Measurements from ENCODE around the gene GNB1L.
"Not testable (repeated sequence)": the region's sequence is repeated elsewhere in the genome, so short reads cannot be mapped to it uniquely, and the experiment has no call there.

GNB1L gene

GRCh38 chr22:19798003-19798665 is 56.5 kb downstream of the GNB1L start:
- DNase-seq (ENCODE audit: insufficient read length, low spot score) (no peak), FAIRE-seq (no peak)
- no peak for TF ChIP-seq CTCF (IDR thresholded peaks at IDR 0.05; ENCODE audit: insufficient read depth, missing control alignments)

- no peak for TF ChIP-seq CTCF (IDR thresholded peaks at IDR 0.05; ENCODE audit: insufficient read depth, missing control alignments)
- FAIRE-seq (no peak), DNase-seq (ENCODE audit: insufficient read length, low spot score) (no peak)
Observed at GRCh38 chr22:19797086-19798002, 57.3 kb downstream of the GNB1L start.

- no peak for DNase-seq (ENCODE audit: insufficient read length, low spot score)
- TF ChIP-seq CTCF (IDR thresholded peaks at IDR 0.05; ENCODE audit: insufficient read depth, missing control alignments), result no peak
- FAIRE-seq, result no peak
Observed at GRCh38 chr22:19796160-19796559, 58.5 kb downstream of the GNB1L start.

DNA sequence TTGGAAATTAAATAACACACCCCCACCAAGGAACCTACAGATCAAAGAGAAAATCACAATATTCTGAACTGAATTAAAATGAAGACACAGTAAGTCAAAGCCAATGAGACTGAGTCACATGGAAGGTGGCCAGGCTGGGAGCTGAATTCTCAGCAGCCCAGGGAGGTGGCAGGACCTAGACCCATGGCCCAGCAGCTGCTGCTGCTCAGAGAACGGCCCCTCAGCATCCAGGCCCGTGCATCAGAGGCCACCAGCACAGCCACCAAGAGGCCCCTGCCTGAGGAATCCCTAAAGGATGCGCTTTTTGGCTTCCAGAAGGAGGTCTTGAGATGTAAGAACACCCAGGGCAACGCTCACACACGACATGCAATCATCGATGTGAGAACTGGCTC is 59.1 kb downstream of the GNB1L start:
- FAIRE-seq, result no peak
- no peak for DNase-seq (ENCODE audit: insufficient read length, low spot score)
- no peak for TF ChIP-seq CTCF (IDR thresholded peaks at IDR 0.05; ENCODE audit: insufficient read depth, missing control alignments)

GRCh38 chr22:19793661-19794310 is 60.9 kb downstream of the GNB1L start:
- DNase-seq (ENCODE audit: insufficient read length, low spot score) (no peak), FAIRE-seq (no peak)
- TF ChIP-seq CTCF (IDR thresholded peaks at IDR 0.05; ENCODE audit: insufficient read depth, missing control alignments), result no peak

GRCh38 chr22:19793161-19793560 is 61.5 kb downstream of the GNB1L start:
- TF ChIP-seq CTCF (IDR thresholded peaks at IDR 0.05; ENCODE audit: insufficient read depth, missing control alignments), result no peak
- no peak for FAIRE-seq

GRCh38 chr22:19792383-19792896 is 62.2 kb downstream of the GNB1L start:
- not testable (repeated sequence) for DNase-seq (ENCODE audit: insufficient read length, low spot score); FAIRE-seq

More at GRCh38 chr22:19793161-19793560, 61.5 kb downstream of the GNB1L start:
- DNase-seq (ENCODE audit: insufficient read length, low spot score), result no peak

Measured in D721Med (cell line).